Muscle of leg (tissue), 11 donors: ENCODE results near the gene ANKRD34C. TPM values are rescaled to one million over a fixed set of nuclear protein-coding genes. Genes with fewer than 3 reads are reported as not detected.

Experiments used
- DNase-seq: peaks from one replicate; pipeline ENCODE4 v3.0.0; 2013
- H3K27ac ChIP-seq: one replicate; pipeline ENCODE4 v1.5.1; 2013; ENCODE audit warnings: mild to moderate bottlenecking, low read length, control low read depth
- H3K27me3 ChIP-seq: one replicate; pipeline ENCODE4 v1.6.1; 2013; ENCODE audit warnings: low read length; ENCODE audit not compliant: control insufficient read depth, insufficient read depth
- H3K36me3 ChIP-seq: one replicate; pipeline ENCODE4 v1.6.1; 2013; ENCODE audit warnings: low read length; ENCODE audit not compliant: control insufficient read depth, insufficient read depth
- H3K4me1 ChIP-seq: one replicate; pipeline ENCODE4 v1.6.1; 2013; ENCODE audit warnings: low read length; ENCODE audit not compliant: control insufficient read depth, insufficient read depth
- H3K4me3 ChIP-seq: one replicate; pipeline ENCODE4 v1.5.1; 2013; ENCODE audit warnings: low read length, control low read depth
- H3K9me3 ChIP-seq: replicated peaks from 2 replicates; pipeline ENCODE4 v1.6.1; 2013; ENCODE audit warnings: low read depth, low read length; ENCODE audit not compliant: control insufficient read depth
- WGBS: methylation state at CpG from one replicate; pipeline ENCODE4 v1.1.5; 2013; ENCODE audit warnings: missing lambda C conversion rate; ENCODE audit not compliant: insufficient coverage; 5-methylcytosine and 5-hydroxymethylcytosine counted together
- polyA plus RNA-seq, 8 donors: library from polyadenylated mRNA; unstranded; fragments of 120-200 nt; gene quantifications; one replicate each; pipeline versions ENCODE4 v1.2.1 to v1.2.3, GENCODE V29; 2013; ENCODE audit warnings: inconsistent platforms in 1 of 8, low replicate concordance in 1 of 8; ENCODE audit not compliant: insufficient read length in 8 of 8, insufficient read depth in 1 of 8
- total RNA-seq: library from RNA; stranded (reverse); fragments of 120-200 nt; gene quantifications from one replicate; pipeline ENCODE4 v1.2.4, GENCODE V29; 2013

Gene ANKRD34C
- total and polyA plus RNA-seq, 9 donors = under 0.01 TPM; not detected in 8

GRCh38 chr15:79329171-79329611 is 46.7 kb downstream of the ANKRD34C start:
- DNase-seq = no peak
- Histone ChIP-seq H3K27me3 (no peaks in the 10 kb centered on the region), H3K36me3 (no peaks in the 10 kb centered on the region), H3K9me3 (no peaks in the 10 kb centered on the region), H3K4me1 (no peaks in the 10 kb centered on the region), H3K4me3 (no peak overlapping the region), H3K27ac (no peak overlapping the region)
- WGBS = 80% methylated on average over 1 of the region's 2 CpGs

Other genes with a start within 250 kb of the ANKRD34C start
- 0.13 TPM for gene RASGRF1, start 191.9 kb upstream of the ANKRD34C start, total RNA-seq
- under 1 TPM; 0.08 to 0.93 (median 0.23) TPM for gene RASGRF1, start 191.9 kb upstream of the ANKRD34C start, polyA plus RNA-seq
- gene TMED3, start 28.4 kb downstream of the ANKRD34C start, total RNA-seq = 51.2 TPM
- 10 to 100 TPM; 34.0 to 55.8 (median 40.3) TPM for gene TMED3, start 28.4 kb downstream of the ANKRD34C start, polyA plus RNA-seq
- gene MINAR1, start 149.6 kb downstream of the ANKRD34C start, total RNA-seq = 2.8 TPM
- gene MINAR1, start 149.6 kb downstream of the ANKRD34C start, polyA plus RNA-seq = 1 to 10 TPM in 7 of 8 donors, under 1 TPM in 1; 0.97 to 2.1 (median 1.5) TPM